H9 (cell line): Measurements from ENCODE around the gene CDH4. TPM values are rescaled to one million over a fixed set of nuclear protein-coding genes. Genes with fewer than 3 reads are reported as not detected.

ENCODE experiments used
- DNase-seq: peaks from one replicate; pipeline ENCODE4 v3.0.0-alpha.2; 2017
- H2AFZ ChIP-seq: one replicate; pipeline ENCODE4 v1.6.1; 2013; ENCODE audit warnings: mild to moderate bottlenecking, low read length, control low read depth, moderate library complexity
- H2AK5ac ChIP-seq: 2 replicates; pipeline ENCODE4 v1.6.1; 2013; ENCODE audit warnings: low read length, control low read depth, mixed read lengths; ENCODE audit not compliant: insufficient read length
- H2BK120ac ChIP-seq: one replicate; pipeline ENCODE4 v1.6.1; 2013; ENCODE audit warnings: low read depth, mild to moderate bottlenecking, low read length, control low read depth, inconsistent platforms; ENCODE audit not compliant: poor library complexity, severe bottlenecking
- H2BK12ac ChIP-seq: 2 replicates; pipeline ENCODE4 v1.6.1; 2013; ENCODE audit warnings: low read length, control low read depth, mixed read lengths, low read depth; ENCODE audit not compliant: insufficient read length
- H2BK15ac ChIP-seq: 2 replicates; pipeline ENCODE4 v1.6.1; 2013; ENCODE audit warnings: low read depth, low read length, control low read depth
- H2BK20ac ChIP-seq: one replicate; pipeline ENCODE4 v1.6.1; 2013; ENCODE audit warnings: low read depth, mild to moderate bottlenecking, low read length, control low read depth, inconsistent platforms; ENCODE audit not compliant: poor library complexity, severe bottlenecking
- H2BK5ac ChIP-seq: 2 replicates; pipeline ENCODE4 v1.6.1; 2013; ENCODE audit warnings: low read length, control low read depth, mixed read lengths; ENCODE audit not compliant: insufficient read length
- H3K14ac ChIP-seq: 2 replicates; pipeline ENCODE4 v1.6.1; 2013; ENCODE audit warnings: low read length, control low read depth; ENCODE audit not compliant: insufficient read depth
- H3K18ac ChIP-seq: 2 replicates; pipeline ENCODE4 v1.6.1; 2013; ENCODE audit warnings: low read depth, mild to moderate bottlenecking, mixed read lengths, low read length, control low read depth; ENCODE audit not compliant: insufficient read length
- H3K23ac ChIP-seq: 2 replicates; pipeline ENCODE4 v1.6.1; 2013; ENCODE audit warnings: low read length, control low read depth, mixed read lengths, low read depth; ENCODE audit not compliant: insufficient read length
- H3K23me2 ChIP-seq: 2 replicates; pipeline ENCODE4 v1.6.1; 2013; ENCODE audit warnings: low read depth, mild to moderate bottlenecking, mixed read lengths, low read length, control low read depth; ENCODE audit not compliant: insufficient read length, poor library complexity, severe bottlenecking
- H3K27ac ChIP-seq: 2 replicates; pipeline ENCODE4 v1.5.1; 2013; ENCODE audit warnings: low read length, control low read depth, mixed read lengths, low read depth; ENCODE audit not compliant: insufficient read length
- H3K27me3 ChIP-seq: 2 replicates; pipeline ENCODE4 v1.6.1; 2013; ENCODE audit warnings: low read length, control low read depth, inconsistent platforms; ENCODE audit not compliant: insufficient read depth
- H3K4ac ChIP-seq: 2 replicates; pipeline ENCODE4 v1.6.1; 2013; ENCODE audit warnings: low read depth, mild to moderate bottlenecking, control low read depth, inconsistent platforms, low read length, moderate library complexity
- H3K4me1 ChIP-seq: 2 replicates; pipeline ENCODE4 v1.6.1; 2013; ENCODE audit warnings: low read length, control low read depth, inconsistent platforms; ENCODE audit not compliant: insufficient read depth
- H3K4me2 ChIP-seq: 2 replicates; pipeline ENCODE4 v1.6.1; 2013; ENCODE audit warnings: low read length, control low read depth, mixed read lengths; ENCODE audit not compliant: insufficient read length, insufficient read depth
- H3K56ac ChIP-seq: 2 replicates; pipeline ENCODE4 v1.6.1; 2013; ENCODE audit warnings: low read depth, mild to moderate bottlenecking, mixed read lengths, low read length, control low read depth; ENCODE audit not compliant: insufficient read length
- H3K79me1 ChIP-seq: 2 replicates; pipeline ENCODE4 v1.6.1; 2013; ENCODE audit warnings: low read depth, mild to moderate bottlenecking, moderate library complexity, low read length, control low read depth, inconsistent platforms; ENCODE audit not compliant: insufficient read depth, poor library complexity, severe bottlenecking
- H3K79me2 ChIP-seq: 2 replicates; pipeline ENCODE4 v1.6.1; 2013; ENCODE audit warnings: low read length, control low read depth, inconsistent platforms; ENCODE audit not compliant: insufficient read depth
- H3K9ac ChIP-seq: 2 replicates; pipeline ENCODE4 v1.6.1; 2013; ENCODE audit warnings: low read length, control low read depth, mixed read lengths; ENCODE audit not compliant: insufficient read length; ENCODE audit errors: extremely low read depth
- H3K9me3 ChIP-seq: one replicate; pipeline ENCODE4 v1.6.1; 2013; ENCODE audit warnings: low read depth, low read length, inconsistent platforms; ENCODE audit not compliant: control insufficient read depth
- H3T11ph ChIP-seq: one replicate; pipeline ENCODE4 v1.6.1; 2013; ENCODE audit warnings: mild to moderate bottlenecking, low read length, control low read depth, inconsistent platforms
- H4K20me1 ChIP-seq: one replicate; pipeline ENCODE4 v1.6.1; 2013; ENCODE audit not compliant: control insufficient read depth, insufficient read length, insufficient read depth
- H4K5ac ChIP-seq: 2 replicates; pipeline ENCODE4 v1.6.1; 2013; ENCODE audit warnings: low read depth, mild to moderate bottlenecking, mixed read lengths, low read length, control low read depth; ENCODE audit not compliant: insufficient read length
- H4K8ac ChIP-seq: replicated peaks from 2 replicates; pipeline ENCODE4 v1.6.1; 2013; ENCODE audit warnings: low read length, control low read depth, mixed read lengths, low read depth; ENCODE audit not compliant: insufficient read length
- H4K91ac ChIP-seq: 2 replicates; pipeline ENCODE4 v1.6.1; 2013; ENCODE audit warnings: low read depth, mild to moderate bottlenecking, moderate library complexity, mixed read lengths, low read length, control low read depth; ENCODE audit not compliant: insufficient read length
- H3K27ac Mint-ChIP-seq, 3 experiments: 2 replicates in 2 of 3; 3 replicates in 1 of 3; pipeline ENCODE4 v1.8.0; 2020 to 2021; ENCODE audit warnings: mixed read lengths in 3 of 3, mild to moderate bottlenecking in 1 of 3, moderate library complexity in 1 of 3
- H3K27me3 Mint-ChIP-seq: 2 replicates; pipeline ENCODE4 v1.8.0; 2021; ENCODE audit warnings: low read depth, mild to moderate bottlenecking, moderate library complexity, mixed read lengths
- H3K36me3 Mint-ChIP-seq, 3 experiments: 2 replicates in 2 of 3; 3 replicates in 1 of 3; pipeline ENCODE4 v1.8.0; 2020 to 2021; ENCODE audit warnings: low read depth in 3 of 3, mixed read lengths in 3 of 3; ENCODE audit not compliant: insufficient read depth in 1 of 3
- H3K4me1 Mint-ChIP-seq, 2 experiments: 2 replicates each; pipeline ENCODE4 v1.8.0; 2020; ENCODE audit warnings: mixed read lengths in 2 of 2
- H3K4me3 Mint-ChIP-seq, 2 experiments: 2 replicates in 1 of 2; 3 replicates in 1 of 2; pipeline ENCODE4 v1.8.0; 2020 to 2021; ENCODE audit warnings: mild to moderate bottlenecking in 2 of 2, mixed read lengths in 2 of 2, moderate library complexity in 1 of 2
- H3K9me3 Mint-ChIP-seq, 2 experiments: 2 replicates in 1 of 2; 3 replicates in 1 of 2; pipeline ENCODE4 v1.8.0; 2020; ENCODE audit warnings: mild to moderate bottlenecking in 2 of 2, mixed read lengths in 2 of 2, moderate library complexity in 1 of 2
- CTCF ChIP-seq: fragments of 200-600 bp; sonication (generic); conservative IDR thresholded peaks from 3 replicates; pipeline ENCODE4 v1.8.0; 2021; ENCODE audit warnings: antibody characterized with exemption, mild to moderate bottlenecking
- WGBS: extraction: QIAGEN DNeasy Blood & Tissue Kit; methylation state at CpG from one replicate; pipeline ENCODE4 v1.1.7; 2013; ENCODE audit warnings: missing lambda C conversion rate, low lambda C conversion rate, mixed read lengths; ENCODE audit not compliant: insufficient read length; ENCODE audit errors: extremely low coverage; 5-methylcytosine and 5-hydroxymethylcytosine counted together
- total RNA-seq: library from RNA; stranded (reverse); gene quantifications from 2 replicates; pipeline ENCODE4 v1.2.1, GENCODE V29; 2021

The CDH4 gene
- total RNA-seq, 1 experiment from 2014 or later: 3.0 TPM

GRCh38 chr20:61919675-61920365 is 667.8 kb downstream of the CDH4 start:
- no peak for DNase-seq
- Histone ChIP-seq H3K9me3 (no peaks in the 10 kb centered on the region), H3K56ac (no peak overlapping the region), H3K4ac (no peak overlapping the region), H3K23me2 (no peaks in the 10 kb centered on the region), H3K14ac (no peak overlapping the region), H3K23ac (no peak overlapping the region), H2BK5ac (no peak overlapping the region), H3K4me2 (no peak overlapping the region), H3K9ac (no peak overlapping the region), H3K18ac (no peak overlapping the region), H3T11ph (no peak overlapping the region), H3K4me1 (no peaks in the 10 kb centered on the region), H2BK12ac (no peak overlapping the region), H3K27ac (no peak overlapping the region), H4K91ac (no peak overlapping the region), H2BK15ac (no peak overlapping the region), H2AK5ac (no peak overlapping the region), H4K5ac (no peak overlapping the region), H2AFZ (no peak overlapping the region), H4K20me1 (no peaks in the 10 kb centered on the region), H2BK20ac (no peak overlapping the region), H3K79me1 (no peaks in the 10 kb centered on the region), H2BK120ac (no peak overlapping the region), H4K8ac (no peak overlapping the region), H3K79me2 (no peaks in the 10 kb centered on the region), H3K27me3 (no peaks in the 10 kb centered on the region; the same call in 1 of the 2 replicates)
- TF ChIP-seq CTCF: no peak
- Mint-ChIP-seq H3K4me1 (no peaks in the 10 kb centered on the region), H3K27ac (no peak overlapping the region), H3K4me3 (no peak overlapping the region), H3K9me3 (no peaks in the 10 kb centered on the region; a peak in 1 of 5 replicates), H3K36me3 (no peaks in the 10 kb centered on the region), H3K27me3 (peaks cover 23% of the 10 kb centered on the region)
- 97% methylated on average over 26 of the region's 42 CpGs for whole genome bisulfite sequencing
